ENCODE measurements around the gene SAMD4A.

DNA sequence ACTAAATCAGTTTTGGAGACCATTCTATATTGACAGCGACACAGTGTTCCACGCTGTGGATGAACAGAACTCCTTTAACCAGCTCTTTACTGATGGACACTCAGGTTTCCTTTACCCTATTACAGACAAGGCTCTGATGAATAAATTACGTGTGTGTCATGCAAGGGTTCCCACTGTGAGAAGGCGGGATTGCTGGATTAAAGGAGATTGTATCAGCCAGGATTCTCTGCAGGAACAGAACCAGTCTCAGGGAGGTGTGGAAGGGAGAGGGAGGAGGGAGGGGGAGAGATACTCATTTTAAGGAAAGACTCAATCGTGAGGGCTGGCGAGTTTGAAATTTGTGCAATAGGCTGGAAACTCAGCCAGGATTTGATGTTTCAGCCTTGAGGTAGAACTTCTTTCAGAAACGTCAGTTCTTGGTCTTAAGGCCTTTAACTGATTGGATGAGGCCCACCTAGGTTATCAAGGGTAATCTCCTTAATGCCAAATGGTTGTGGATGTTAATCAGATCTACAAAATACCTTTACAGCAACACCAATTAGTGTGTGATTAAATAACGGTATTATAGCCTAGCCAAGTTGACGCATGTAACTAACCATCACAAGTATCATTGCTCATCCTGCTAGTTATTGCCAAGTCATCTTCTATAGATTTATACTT, 231.7 kb downstream of the SAMD4A start:
- TF ChIP-seq, protein P1, sequence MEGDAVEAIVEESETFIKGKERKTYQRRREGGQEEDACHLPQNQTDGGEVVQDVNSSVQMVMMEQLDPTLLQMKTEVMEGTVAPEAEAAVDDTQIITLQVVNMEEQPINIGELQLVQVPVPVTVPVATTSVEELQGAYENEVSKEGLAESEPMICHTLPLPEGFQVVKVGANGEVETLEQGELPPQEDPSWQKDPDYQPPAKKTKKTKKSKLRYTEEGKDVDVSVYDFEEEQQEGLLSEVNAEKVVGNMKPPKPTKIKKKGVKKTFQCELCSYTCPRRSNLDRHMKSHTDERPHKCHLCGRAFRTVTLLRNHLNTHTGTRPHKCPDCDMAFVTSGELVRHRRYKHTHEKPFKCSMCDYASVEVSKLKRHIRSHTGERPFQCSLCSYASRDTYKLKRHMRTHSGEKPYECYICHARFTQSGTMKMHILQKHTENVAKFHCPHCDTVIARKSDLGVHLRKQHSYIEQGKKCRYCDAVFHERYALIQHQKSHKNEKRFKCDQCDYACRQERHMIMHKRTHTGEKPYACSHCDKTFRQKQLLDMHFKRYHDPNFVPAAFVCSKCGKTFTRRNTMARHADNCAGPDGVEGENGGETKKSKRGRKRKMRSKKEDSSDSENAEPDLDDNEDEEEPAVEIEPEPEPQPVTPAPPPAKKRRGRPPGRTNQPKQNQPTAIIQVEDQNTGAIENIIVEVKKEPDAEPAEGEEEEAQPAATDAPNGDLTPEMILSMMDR (IDR thresholded peaks at IDR 0.05), result no peak
- no peak for TF ChIP-seq POLR2A (IDR thresholded peaks at IDR 0.05)
